KOPT-K1 (cell line): Measurements from ENCODE around the gene CACNB2.

Experiments used
- H3K27ac ChIP-seq: fragments of 200-600 bp; sonication (generic); 2 replicates; pipeline ENCODE4 v1.5.1; 2016; ENCODE audit warnings: antibody characterized with exemption, mild to moderate bottlenecking, low read depth, low read length; ENCODE audit not compliant: poor library complexity, severe bottlenecking
- H3K36me3 ChIP-seq: fragments of 200-600 bp; sonication (generic); 2 replicates; pipeline ENCODE4 v1.5.1; 2017; ENCODE audit warnings: antibody characterized with exemption, mild to moderate bottlenecking, low read length, moderate library complexity; ENCODE audit not compliant: insufficient read depth
- H3K9me3 ChIP-seq: fragments of 200-600 bp; sonication (generic); 2 replicates; pipeline ENCODE4 v1.5.1; 2017; ENCODE audit warnings: antibody characterized with exemption, low read length, mild to moderate bottlenecking; ENCODE audit not compliant: insufficient read depth, poor library complexity, severe bottlenecking

The CACNB2 gene

DNA sequence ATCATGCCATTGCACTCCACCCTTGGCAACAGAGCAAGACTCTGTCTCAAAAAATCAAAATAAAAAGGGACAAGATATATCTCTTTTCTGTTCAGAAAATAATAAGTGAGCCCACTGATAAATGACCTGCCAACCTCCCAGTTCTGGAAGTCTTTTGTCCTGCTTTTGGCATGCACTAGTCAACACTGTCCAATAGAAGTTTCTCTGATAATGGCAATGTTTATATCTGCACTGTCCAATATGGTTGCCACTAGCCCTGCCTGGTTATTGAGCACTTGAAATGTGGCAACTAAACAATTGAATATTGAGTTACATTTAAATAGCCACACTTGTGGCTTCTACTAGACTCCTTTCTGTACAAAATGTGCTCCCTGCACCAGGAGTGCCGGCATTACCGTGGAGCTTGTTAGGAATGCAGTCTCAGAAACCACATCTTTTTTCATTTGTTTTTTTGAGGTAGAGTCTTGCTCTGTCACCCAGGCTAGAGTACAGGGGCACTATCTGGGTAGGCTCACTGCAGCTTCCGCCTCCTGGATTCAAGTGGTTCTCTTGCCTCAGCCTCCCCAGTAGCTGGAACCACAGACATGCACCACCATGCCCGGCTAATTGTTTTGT, 229.7 kb downstream of the CACNB2 start:
- Histone ChIP-seq H3K9me3 (no peaks in the 10 kb centered on the region), H3K27ac (no peak overlapping the region)

GRCh38 chr10:18376650-18377049, 236.4 kb downstream of the CACNB2 start:
- Histone ChIP-seq H3K9me3 (no peaks in the 10 kb centered on the region), H3K36me3 (no peaks in the 10 kb centered on the region), H3K27ac (no peak overlapping the region)

More for the DNA sequence above, 229.7 kb downstream of the CACNB2 start:
- H3K36me3 ChIP-seq: no peaks in the 10 kb centered on the region

- no peaks in the 10 kb centered on the region for H3K9me3 ChIP-seq
- no peak overlapping the region for H3K27ac ChIP-seq
- H3K36me3 ChIP-seq: no peaks in the 10 kb centered on the region
Measured at GRCh38 chr10:18377898-18378297, 237.7 kb downstream of the CACNB2 start.

DNA sequence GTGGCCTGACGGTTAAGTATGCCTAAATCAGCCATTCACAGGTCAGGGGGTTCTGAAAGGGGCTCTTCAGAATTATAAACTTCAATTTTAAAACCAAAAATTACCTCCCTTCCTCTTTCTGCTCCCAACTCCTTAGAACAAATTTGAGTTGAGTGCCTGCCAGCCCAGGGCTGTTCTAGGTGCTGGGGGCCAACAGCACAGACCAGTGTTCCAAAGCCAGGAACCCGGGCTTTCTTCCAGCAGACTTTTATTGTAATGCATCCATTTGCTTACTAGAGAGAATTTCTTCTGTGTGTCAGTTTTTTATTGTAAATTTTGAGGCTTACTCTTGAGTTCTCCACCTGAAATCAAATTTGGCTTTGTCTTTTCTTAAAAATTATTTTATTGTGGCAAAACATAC, 238.5 kb downstream of the CACNB2 start:
- Histone ChIP-seq H3K27ac (no peak overlapping the region), H3K36me3 (no peaks in the 10 kb centered on the region), H3K9me3 (no peaks in the 10 kb centered on the region)

DNA sequence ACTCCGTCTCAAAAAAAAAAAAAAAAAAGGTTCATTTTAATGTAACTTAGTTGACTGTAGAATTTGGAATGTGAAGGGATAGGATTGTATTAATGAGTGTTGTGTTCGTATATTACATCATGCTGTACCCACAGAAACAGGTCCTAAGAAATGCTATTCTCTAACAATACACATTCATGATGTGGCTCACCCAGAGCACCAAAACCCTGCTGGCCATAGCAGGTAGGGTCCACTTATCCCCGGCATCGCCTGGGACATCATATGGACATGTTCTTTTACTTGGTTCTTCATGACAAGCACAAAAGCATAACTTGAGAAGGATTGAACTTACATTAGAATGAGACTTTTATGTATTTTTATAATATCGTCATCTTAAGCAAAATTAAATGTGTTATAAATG, 241.5 kb downstream of the CACNB2 start:
- Histone ChIP-seq H3K36me3 (no peaks in the 10 kb centered on the region), H3K27ac (no peak overlapping the region), H3K9me3 (no peaks in the 10 kb centered on the region)

DNA sequence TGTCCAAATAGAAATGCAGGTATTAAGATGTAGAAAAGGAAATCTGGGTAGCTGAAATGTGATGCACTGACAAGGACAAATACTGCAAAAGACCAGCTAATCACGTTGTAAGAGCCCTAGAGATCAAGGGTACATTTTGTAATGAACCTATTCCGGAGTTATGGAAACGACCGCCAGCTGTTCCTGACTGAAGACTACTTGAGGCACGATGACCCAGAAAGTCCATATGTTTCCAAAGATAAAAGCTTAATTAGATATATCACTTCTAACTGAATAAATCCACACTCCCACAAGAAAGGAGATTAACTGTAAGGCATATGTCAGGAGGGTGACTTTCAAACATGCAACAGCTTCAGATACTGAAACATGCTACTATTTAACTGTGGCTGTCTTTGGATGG, 257.7 kb downstream of the CACNB2 start:
- Histone ChIP-seq H3K36me3 (no peaks in the 10 kb centered on the region), H3K27ac (no peak overlapping the region), H3K9me3 (no peaks in the 10 kb centered on the region)

DNA sequence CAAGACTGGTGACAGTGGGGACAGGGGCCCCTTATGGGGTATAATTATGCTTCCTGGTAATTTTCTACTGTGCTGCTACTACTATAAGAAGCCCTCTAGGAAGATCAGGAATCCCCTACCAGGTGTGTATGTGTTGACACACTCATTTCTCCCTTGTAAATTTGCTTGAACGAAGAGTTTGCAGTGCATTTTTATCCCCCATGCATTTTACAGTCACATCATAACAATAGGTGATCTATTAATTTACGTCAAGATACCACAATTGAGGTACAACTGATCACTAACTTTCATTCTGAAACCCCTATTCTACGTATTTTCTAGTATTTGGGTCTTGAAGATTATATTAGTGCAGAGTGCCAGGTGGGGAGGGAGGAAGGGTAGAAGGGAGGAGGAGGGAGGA, 258.9 kb downstream of the CACNB2 start:
- Histone ChIP-seq H3K27ac (no peak overlapping the region), H3K36me3 (no peaks in the 10 kb centered on the region), H3K9me3 (no peaks in the 10 kb centered on the region)

DNA sequence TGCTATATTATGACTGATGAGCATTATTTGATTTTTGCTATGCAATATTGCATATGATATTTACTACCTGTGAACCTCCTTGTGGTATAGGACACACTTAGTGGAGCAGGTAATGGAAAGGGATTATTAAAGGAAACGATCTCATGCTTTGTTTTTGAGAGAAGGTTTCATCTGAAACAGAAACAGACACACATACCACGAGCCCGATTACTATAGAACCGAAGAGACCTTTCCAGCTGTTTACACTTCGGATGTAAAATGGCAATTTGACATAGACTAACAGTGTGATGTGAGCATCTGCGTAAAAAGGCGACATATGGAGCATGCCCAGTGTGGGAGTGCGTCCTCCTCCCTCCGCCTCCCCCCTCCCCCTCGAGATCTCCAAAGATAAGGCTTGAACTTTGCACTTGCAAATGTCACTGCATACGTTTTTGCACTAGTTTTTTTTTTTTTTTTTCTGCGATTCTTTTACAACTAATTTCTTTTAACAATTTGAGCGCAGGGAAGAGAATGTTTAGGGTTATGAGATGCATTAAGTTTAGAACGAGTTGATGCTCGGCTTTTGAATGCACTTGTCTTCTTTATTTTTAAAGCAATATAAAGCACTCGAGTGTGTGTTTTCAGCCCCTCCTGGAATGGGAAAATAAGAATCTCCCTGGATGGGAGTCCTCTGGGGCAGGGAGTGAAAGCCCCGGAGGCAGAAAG, 260.1 kb downstream of the CACNB2 start:
- Histone ChIP-seq H3K27ac (peak overlapping the region; percentile 39), H3K36me3 (no peaks in the 10 kb centered on the region), H3K9me3 (no peaks in the 10 kb centered on the region)

DNA sequence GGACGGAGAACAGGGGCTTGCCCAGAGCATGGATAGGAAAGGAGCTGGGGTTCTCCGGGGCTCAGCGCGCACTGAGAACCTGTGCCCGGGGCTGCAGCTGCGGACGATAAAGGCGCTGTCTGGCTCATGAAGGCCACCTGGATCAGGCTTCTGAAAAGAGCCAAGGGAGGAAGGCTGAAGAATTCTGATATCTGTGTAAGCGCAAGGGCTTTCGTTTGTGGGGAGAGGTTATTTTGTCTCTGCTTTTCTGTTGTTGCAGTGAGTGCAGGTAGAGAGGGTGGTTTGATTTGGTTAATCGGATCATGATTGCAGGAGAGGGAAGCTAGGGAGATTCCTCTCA, 260.7 kb downstream of the CACNB2 start:
- Histone ChIP-seq H3K9me3 (no peaks in the 10 kb centered on the region), H3K36me3 (no peaks in the 10 kb centered on the region), H3K27ac (peak overlapping the region; percentile 39)

GRCh38 chr10:18401416-18402195, 261.4 kb downstream of the CACNB2 start:
- no peak overlapping the region for H3K27ac ChIP-seq
- no peaks in the 10 kb centered on the region for H3K36me3 ChIP-seq
- H3K9me3 ChIP-seq: no peaks in the 10 kb centered on the region

- no peaks in the 10 kb centered on the region for H3K36me3 ChIP-seq
- no peaks in the 10 kb centered on the region for H3K9me3 ChIP-seq
- no peak overlapping the region for H3K27ac ChIP-seq
Measured at GRCh38 chr10:18402853-18403252, 262.6 kb downstream of the CACNB2 start.

DNA sequence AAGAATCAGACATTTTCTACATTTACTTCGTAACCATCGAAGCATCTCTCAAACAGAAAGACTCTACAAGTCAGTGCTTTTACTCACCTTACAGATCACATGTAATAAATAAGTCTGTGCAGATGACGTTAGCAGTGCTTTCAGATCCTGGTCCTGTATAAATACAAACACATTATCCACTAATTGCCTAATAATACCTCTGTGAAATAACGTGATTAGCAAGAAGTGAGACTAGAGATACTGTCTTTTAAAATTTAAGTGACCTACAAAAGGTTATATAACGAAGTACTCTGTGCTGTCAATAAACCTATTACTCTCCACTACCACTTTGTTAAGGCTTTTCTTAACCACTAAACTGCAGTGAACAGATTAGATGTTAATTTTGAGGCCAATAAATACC, 264.3 kb downstream of the CACNB2 start:
- Histone ChIP-seq H3K36me3 (no peaks in the 10 kb centered on the region), H3K27ac (no peak overlapping the region), H3K9me3 (no peaks in the 10 kb centered on the region)

DNA sequence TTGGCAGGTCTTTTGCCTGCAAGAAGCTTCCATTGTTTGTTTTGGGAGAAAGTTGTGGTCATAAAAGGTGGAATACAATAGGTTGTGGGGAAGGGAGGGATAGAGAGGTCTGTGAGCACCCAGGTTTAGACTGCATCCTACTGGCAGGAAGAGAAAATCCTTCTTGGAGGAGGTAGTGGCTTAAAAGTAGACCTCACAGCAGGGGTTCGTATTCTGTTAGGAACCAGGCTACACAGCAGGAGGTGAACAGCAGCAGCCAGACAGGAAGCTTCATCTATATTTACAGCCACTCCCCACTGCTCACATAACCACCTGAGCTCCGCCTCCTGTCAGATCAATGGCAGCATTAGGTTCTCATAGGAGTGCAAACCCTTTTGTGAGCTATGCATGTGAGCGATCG, 265.9 kb downstream of the CACNB2 start:
- Histone ChIP-seq H3K9me3 (no peaks in the 10 kb centered on the region), H3K27ac (no peak overlapping the region), H3K36me3 (no peaks in the 10 kb centered on the region)

- H3K36me3 ChIP-seq: no peaks in the 10 kb centered on the region
- H3K27ac ChIP-seq: no peak overlapping the region
- no peaks in the 10 kb centered on the region for H3K9me3 ChIP-seq
Measured at GRCh38 chr10:18409599-18410397, 269.6 kb downstream of the CACNB2 start.

- H3K9me3 ChIP-seq: no peaks in the 10 kb centered on the region
- no peaks in the 10 kb centered on the region for H3K36me3 ChIP-seq
- no peak overlapping the region for H3K27ac ChIP-seq
Measured at GRCh38 chr10:18414061-18414460, 273.8 kb downstream of the CACNB2 start.
